Mucosa of stomach (tissue), 1 donor: ENCODE results near the gene JAK1.
"Not testable (repeated sequence)": the region's sequence is repeated elsewhere in the genome, so short reads cannot be mapped to it uniquely, and the experiment has no call there.

Experiments used
- H3K27me3 ChIP-seq: one replicate; pipeline ENCODE4 v1.7.0; 2013; ENCODE audit warnings: mild to moderate bottlenecking, low read length; ENCODE audit not compliant: control insufficient read depth, insufficient read depth
- H3K36me3 ChIP-seq: one replicate; pipeline ENCODE4 v1.7.0; 2013; ENCODE audit warnings: low read length; ENCODE audit not compliant: control insufficient read depth, insufficient read depth
- H3K4me1 ChIP-seq: one replicate; pipeline ENCODE4 v1.7.0; 2013; ENCODE audit warnings: mild to moderate bottlenecking, low read length; ENCODE audit not compliant: control insufficient read depth, insufficient read depth
- H3K4me3 ChIP-seq: one replicate; pipeline ENCODE4 v1.7.0; 2013; ENCODE audit warnings: low read length
- H3K9ac ChIP-seq: one replicate; pipeline ENCODE4 v1.7.0; 2013; ENCODE audit warnings: mild to moderate bottlenecking, low read length, moderate library complexity
- H3K9me3 ChIP-seq: one replicate; pipeline ENCODE4 v1.7.0; 2013; ENCODE audit warnings: mild to moderate bottlenecking, low read length, moderate library complexity; ENCODE audit not compliant: control insufficient read depth
- donor health status: Pancreatic carcinoma.

The JAK1 gene

DNA sequence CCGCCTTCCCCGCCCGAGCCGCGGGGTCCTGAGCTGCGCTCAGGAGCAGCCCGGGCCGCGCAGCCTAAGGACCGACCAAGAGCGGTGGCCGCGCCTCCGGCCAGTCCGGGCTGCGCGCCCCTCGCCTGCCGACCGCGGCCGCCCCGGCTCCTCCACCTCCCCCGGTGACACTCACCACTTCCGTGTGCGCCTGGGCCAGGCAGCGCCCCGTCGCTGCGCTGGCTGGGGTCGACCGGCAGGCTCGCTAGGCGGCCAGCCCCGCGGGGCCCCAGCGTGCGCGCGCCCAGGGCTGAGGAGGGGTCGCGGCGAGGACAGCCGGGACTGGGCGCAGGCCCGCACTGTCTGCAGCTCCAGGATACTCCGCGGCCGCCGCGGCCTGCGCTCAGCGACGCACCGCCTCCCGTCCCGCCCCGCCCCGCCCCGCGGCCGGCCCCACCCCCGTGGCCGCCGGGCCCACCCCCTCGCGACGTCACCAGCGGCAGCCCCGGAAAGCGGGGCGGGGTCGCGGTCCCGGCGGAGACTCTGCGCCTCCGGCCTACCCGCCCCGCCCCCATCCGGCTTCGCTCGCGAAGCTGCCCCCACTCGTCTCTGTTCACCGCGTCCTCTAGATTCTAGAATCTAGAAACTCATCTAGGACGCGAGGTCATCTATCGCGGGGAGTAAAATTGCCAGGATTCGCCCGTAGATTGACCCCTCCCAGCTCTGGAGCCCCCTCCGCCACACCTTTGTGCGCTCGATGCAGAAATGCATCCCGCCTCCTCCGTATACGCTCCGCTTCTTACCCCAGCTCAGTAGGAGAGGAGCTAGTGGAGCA, at the start of gene JAK1:
Gene JAK1, minus strand, starts transcription at position 392 of the 814 bp plus-strand sequence. CDS start 80,285 bp downstream, outside the sequence.
- Histone ChIP-seq H3K36me3 (no peaks in the 10 kb centered on the region), H3K9ac (peak within 1 kb of the TSS; percentile 91), H3K4me1 (peaks cover 16% of the 10 kb centered on the region), H3K4me3 (peak within 1 kb of the TSS; percentile 95), H3K9me3 (no peaks in the 10 kb centered on the region), H3K27me3 (no peaks in the 10 kb centered on the region)

DNA sequence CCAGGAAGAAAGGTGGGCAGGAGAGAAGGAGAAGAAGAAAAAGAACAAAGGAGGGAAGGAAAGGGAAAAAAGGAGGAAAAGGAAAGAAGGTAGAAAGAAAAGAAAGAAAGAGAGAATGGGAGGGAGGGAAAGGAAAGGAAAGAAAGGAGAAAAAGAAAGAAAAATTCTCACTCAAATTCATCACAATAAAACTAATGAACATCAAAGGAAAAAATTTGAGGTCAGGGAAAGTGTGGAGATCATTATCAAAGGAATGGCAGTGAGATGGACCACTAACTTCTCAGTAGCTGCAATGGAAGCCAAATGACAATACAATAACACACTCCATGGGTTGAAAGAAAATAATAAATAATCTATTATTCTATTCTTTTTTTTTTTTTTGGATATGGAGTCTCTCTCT, 48.0 kb upstream of the JAK1 start:
- Histone ChIP-seq H3K9me3 (no peaks in the 10 kb centered on the region), H3K4me1 (no peaks in the 10 kb centered on the region), H3K9ac (no peak overlapping the region), H3K27me3 (no peaks in the 10 kb centered on the region), H3K4me3 (no peak overlapping the region), H3K36me3 (no peaks in the 10 kb centered on the region)

DNA sequence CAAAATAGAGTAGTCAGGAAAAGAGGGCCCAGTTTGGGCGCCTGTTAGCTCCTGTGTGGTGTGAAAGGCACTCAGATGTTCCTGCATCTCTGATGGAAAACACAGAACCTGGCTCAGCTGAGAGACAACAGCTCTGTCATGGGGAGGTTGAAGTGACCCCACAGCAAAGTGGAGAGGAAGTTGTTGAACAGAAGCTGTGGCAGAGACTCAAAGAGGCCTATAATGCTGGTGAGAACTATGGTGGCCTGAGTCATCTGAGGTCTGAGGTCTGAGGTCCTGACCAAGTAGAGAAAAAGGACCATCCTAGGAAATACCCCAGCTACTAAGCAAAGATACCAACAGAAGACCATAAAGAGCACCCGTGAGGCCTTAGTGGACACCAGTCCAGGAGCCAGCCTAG, 45.6 kb upstream of the JAK1 start:
- Histone ChIP-seq H3K9ac (no peak overlapping the region), H3K4me1 (no peaks in the 10 kb centered on the region), H3K9me3 (no peaks in the 10 kb centered on the region), H3K27me3 (no peaks in the 10 kb centered on the region), H3K4me3 (no peak overlapping the region), H3K36me3 (no peaks in the 10 kb centered on the region)

DNA sequence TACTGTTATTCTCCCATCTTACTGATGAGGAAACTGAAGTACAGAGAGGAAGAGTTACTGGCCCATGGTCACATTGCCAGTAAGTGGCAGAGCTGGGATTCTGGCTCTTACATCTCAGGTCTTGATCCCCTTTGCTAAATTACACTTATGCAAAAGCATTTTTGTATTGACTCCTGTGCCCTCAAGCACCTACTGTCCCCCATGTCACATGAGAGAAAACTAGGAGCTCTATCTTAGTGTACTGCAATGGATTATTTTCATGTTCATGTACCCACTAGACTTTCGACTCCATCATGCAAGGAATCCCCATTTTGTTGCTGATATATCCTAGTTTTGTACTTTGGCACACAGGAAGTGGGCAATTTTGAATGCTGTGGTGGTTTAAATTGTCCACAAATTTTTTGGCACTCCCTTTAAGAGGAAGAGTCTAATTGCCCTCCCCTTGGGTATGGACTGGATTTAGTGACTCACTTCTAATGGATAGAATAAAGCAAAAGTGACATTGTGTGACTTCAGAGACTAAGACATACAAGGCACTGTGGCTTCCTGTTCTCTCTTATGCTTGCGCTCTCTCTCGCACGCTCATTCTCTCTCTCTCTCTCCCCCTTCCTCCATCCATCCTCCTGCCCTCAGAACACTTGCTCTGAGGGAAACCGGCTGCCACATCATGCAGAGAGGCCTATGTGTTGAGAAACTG, 43.5 kb upstream of the JAK1 start:
- Histone ChIP-seq H3K9me3 (no peaks in the 10 kb centered on the region), H3K9ac (no peak overlapping the region), H3K4me3 (no peak overlapping the region), H3K36me3 (no peaks in the 10 kb centered on the region), H3K4me1 (no peaks in the 10 kb centered on the region), H3K27me3 (no peaks in the 10 kb centered on the region)

DNA sequence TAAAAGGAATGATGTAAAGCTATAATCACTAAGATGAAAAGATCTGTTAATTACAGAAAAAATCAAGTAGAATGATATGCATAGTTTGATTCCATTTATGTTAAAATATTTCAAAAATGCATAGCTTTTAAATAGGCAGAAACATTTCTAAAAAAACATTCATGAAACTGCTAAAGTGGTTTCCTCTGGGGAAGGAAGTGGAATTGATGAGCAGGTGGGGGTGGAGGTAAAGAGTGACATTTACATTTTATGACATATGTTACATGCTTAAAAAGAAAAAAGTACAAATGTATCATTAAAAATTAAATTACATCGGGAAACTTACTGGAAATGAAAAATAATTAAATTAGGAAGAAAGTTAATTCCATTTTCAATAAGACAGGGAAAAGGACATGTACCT, 42.8 kb upstream of the JAK1 start:
- Histone ChIP-seq H3K4me1 (no peaks in the 10 kb centered on the region), H3K27me3 (no peaks in the 10 kb centered on the region), H3K9me3 (no peaks in the 10 kb centered on the region), H3K4me3 (no peak overlapping the region), H3K9ac (no peak overlapping the region), H3K36me3 (no peaks in the 10 kb centered on the region)

DNA sequence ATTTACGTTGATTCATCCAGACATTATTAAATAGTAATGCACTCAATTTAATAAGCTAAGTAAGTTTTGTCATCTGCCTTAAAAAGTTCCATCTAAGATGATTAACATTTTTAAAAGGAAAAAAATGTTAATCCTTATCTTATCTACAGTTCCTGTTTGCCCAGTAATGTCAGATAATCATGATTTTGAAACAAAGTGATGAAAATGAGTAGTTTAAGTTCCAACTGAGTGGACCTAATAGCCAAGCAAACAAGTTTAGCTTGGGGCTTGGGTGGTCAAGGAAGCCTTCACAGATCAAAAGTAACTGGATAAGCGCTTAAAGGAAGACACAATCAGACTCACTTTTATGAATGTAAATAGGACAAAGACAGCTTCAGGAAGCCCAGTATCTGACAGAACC, 40.5 kb upstream of the JAK1 start:
- no peaks in the 10 kb centered on the region for H3K36me3 ChIP-seq
- no peaks in the 10 kb centered on the region for H3K4me1 ChIP-seq

DNA sequence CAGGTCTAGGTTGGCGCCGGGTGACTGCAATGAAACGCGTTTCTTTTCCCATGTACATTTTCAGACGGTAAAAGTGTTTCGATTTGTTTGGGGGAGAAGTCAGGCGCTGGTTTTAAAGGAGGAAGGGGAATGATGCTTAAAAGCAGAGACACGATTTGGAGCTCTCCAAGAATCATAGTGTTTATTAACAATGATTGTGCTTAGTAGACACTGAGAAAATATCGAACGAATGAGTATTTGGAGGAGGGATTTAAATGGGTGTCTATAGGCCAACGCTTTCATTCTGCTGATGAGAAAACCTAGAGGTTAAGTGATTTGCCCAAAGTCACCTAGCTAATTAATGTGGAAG, 36.9 kb upstream of the JAK1 start:
- H3K9ac ChIP-seq, result peak overlapping the region; percentile 67
- H3K9me3 ChIP-seq, result no peaks in the 10 kb centered on the region
- no peaks in the 10 kb centered on the region for H3K36me3 ChIP-seq
- H3K27me3 ChIP-seq, result no peaks in the 10 kb centered on the region
- peak overlapping the region; percentile 34 for H3K4me3 ChIP-seq
- H3K4me1 ChIP-seq, result no peaks in the 10 kb centered on the region

More for the DNA sequence above, 40.5 kb upstream of the JAK1 start:
- Histone ChIP-seq H3K4me3 (no peak overlapping the region), H3K9ac (no peak overlapping the region), H3K27me3 (no peaks in the 10 kb centered on the region), H3K9me3 (no peaks in the 10 kb centered on the region)

DNA sequence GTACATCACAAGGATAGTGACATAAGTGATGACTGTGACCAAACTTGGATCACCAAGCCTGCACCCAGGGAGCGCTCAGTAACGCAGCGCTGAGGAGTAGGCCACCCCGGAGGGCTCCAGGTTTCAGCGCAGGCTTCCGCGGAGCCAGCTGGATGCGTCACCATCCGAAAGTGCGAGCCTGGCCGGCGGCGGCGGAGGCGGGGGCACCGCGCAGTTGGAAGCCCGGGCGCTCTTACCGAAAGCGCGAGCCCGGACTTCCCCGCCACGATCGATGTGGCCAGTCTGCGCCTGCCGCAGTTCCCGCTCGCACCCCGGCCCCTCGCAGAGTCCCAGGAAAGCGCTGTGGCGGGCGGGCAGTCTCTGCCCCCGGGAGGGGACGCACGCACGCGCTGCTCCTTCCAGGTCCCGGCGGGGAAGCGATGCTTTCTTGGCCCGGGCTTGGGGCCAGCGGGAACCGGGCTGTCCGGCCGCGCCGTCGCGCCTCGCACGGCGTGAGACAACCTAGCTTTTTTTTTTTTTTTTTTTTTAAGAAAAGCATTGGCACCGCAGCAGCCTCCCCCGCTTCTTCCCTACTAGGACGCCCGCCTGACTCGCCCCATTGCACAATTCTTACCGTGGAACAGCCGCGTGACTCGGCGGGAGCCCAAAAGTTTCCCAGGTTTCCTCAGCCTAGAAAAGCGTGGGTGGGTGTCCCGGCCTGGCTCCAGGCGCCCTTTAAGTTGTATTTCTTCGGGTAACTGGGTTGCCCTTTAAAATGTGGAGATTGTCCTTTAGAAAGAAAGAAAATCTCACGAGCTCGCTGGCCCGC, 36.4 kb upstream of the JAK1 start:
- H3K4me3 ChIP-seq, result peak overlapping the region; percentile 34
- peak overlapping the region; percentile 67 for H3K9ac ChIP-seq
- H3K4me1 ChIP-seq, result no peaks in the 10 kb centered on the region

DNA sequence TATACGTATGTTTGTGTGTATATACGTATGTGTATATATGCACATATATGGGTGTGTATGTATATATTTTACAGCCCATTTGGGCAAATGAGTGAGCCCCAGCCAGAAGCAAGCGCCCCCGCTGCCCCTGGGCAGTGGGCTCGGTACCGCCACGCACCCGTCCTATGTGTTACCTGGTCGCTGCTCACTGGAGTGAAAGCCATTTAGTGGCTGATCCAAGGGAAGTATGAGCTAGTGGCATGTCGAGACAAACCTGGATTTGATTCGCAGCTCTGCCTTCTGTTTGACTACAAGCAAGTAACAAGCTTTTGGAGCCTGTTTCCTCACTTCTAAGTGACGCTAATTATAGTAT, 35.8 kb upstream of the JAK1 start:
- Histone ChIP-seq H3K4me3 (peak overlapping the region; percentile 34), H3K27me3 (no peaks in the 10 kb centered on the region), H3K36me3 (no peaks in the 10 kb centered on the region), H3K4me1 (no peaks in the 10 kb centered on the region), H3K9me3 (no peaks in the 10 kb centered on the region), H3K9ac (peak overlapping the region; percentile 67)

More for the DNA sequence above, 36.4 kb upstream of the JAK1 start:
- H3K9me3 ChIP-seq, result no peaks in the 10 kb centered on the region
- H3K36me3 ChIP-seq, result no peaks in the 10 kb centered on the region
- H3K27me3 ChIP-seq, result no peaks in the 10 kb centered on the region

DNA sequence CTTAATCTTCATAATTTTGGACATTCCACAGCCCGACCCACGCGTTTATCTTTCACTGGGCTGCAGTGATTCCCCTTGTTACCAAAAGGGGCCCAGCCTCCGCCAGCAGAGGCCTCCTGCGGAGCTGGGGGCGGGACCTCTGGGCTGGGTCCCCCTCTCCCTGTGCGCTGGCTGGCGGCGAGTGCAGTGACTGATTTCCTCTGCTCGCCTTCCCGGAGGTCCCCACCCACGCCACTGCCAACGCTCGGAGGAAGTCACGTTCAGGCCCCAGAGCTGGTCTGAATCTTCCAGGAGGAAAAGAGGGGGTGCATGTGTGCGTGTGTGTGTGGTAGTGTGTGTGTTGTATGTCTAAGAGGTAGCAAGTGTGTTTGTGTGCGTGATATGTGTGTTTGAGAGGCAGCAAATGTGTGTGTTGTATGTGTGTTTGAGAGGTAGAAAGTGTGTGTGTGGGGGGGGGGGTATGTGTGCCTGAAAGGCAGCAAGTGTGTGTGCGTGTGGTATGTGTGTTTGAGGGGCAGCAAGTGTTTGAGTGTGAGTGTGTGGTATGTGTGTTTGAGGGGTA, 35.0 kb upstream of the JAK1 start:
- no peaks in the 10 kb centered on the region for H3K27me3 ChIP-seq
- H3K4me3 ChIP-seq, result no peak overlapping the region
- peaks cover 6% of the 10 kb centered on the region for H3K4me1 ChIP-seq
- H3K9me3 ChIP-seq, result no peaks in the 10 kb centered on the region
- no peak overlapping the region for H3K9ac ChIP-seq
- no peaks in the 10 kb centered on the region for H3K36me3 ChIP-seq

DNA sequence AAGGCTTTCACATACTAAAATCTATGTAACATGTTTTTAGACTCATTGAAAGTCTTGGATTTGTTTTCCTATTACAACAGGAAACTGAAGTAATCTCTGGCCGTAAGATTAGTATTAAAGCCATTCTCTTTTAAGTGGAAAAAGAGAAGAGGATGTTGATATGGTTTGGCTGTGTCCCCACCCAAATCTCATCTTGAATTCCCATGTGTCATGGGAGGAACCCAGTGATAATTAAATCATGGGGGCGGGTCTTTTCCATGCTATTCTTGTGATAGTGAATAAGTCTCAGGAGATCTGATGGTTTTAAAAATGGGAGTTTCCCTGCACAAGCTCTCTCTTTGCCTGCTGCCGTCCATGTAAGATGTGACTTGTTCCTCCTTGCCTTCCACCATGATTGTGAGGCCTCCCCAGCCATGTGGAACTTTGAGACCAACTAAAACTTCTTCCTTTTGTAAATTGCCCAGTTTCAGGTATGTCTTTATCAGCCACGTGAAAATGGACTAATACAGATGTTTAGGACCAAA, 32.1 kb upstream of the JAK1 start:
- H3K4me1 ChIP-seq, H3K36me3 ChIP-seq, H3K9me3 ChIP-seq, H3K9ac ChIP-seq, H3K4me3 ChIP-seq, H3K27me3 ChIP-seq: not testable (repeated sequence)
